AG09309 (cell line): ENCODE data around the gene CENPI.

Experiments used
- DNase-seq: peaks from one replicate; pipeline ENCODE4 v3.0.0-alpha.2; 2010; ENCODE audit warnings: low read depth
- H3K4me3 ChIP-seq: 2 replicates; pipeline ENCODE4 v1.5.1; 2011; ENCODE audit warnings: mild to moderate bottlenecking, low read depth, low read length, moderate library complexity; ENCODE audit not compliant: control insufficient read depth
- TF ChIP-seq, protein P1 (sequence below): IDR thresholded peaks from 2 replicates; pipeline ENCODE4 v1.5.1; 2011; ENCODE audit warnings: mild to moderate bottlenecking, low read depth, low read length, inconsistent platforms; ENCODE audit not compliant: insufficient read depth, control insufficient read depth; ENCODE audit errors: missing control alignments

CENPI gene

DNA sequence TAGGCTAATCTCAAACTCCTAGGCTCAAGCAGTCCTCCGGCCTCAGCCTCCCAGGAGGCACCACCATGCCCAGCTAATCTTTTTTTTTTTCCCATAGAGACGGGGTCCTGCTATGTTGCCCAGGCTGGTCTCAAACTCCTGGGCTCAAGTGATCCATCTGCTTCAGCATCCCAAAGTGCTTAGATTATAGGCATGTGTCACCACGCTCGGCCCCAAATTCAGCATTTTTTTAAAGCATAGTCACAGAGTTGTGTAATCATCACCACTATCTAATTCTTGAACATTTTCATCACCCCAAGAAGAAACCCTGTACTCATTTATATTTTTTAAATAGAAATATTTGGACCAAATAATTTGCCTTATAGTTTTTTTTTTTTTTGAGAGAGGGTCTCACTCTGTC, 10.3 kb downstream of the CENPI start:
- no peak overlapping the region for H3K4me3 ChIP-seq
- TF ChIP-seq, protein P1, sequence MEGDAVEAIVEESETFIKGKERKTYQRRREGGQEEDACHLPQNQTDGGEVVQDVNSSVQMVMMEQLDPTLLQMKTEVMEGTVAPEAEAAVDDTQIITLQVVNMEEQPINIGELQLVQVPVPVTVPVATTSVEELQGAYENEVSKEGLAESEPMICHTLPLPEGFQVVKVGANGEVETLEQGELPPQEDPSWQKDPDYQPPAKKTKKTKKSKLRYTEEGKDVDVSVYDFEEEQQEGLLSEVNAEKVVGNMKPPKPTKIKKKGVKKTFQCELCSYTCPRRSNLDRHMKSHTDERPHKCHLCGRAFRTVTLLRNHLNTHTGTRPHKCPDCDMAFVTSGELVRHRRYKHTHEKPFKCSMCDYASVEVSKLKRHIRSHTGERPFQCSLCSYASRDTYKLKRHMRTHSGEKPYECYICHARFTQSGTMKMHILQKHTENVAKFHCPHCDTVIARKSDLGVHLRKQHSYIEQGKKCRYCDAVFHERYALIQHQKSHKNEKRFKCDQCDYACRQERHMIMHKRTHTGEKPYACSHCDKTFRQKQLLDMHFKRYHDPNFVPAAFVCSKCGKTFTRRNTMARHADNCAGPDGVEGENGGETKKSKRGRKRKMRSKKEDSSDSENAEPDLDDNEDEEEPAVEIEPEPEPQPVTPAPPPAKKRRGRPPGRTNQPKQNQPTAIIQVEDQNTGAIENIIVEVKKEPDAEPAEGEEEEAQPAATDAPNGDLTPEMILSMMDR = no peak
- peak; percentile 35 for DNase-seq

GRCh38 chrX:101117701-101118100, 19.7 kb downstream of the CENPI start:
- DNase-seq = no peak
- TF ChIP-seq, protein P1 = no peak
- no peak overlapping the region for H3K4me3 ChIP-seq

GRCh38 chrX:101136235-101136634, 38.2 kb downstream of the CENPI start:
- H3K4me3 ChIP-seq = no peak overlapping the region
- no peak for DNase-seq
- TF ChIP-seq, protein P1 = no peak
